Caco-2 (cell line): Measurements from ENCODE around the gene EIF1AD. TPM values are rescaled to one million over a fixed set of nuclear protein-coding genes. Genes with fewer than 3 reads are reported as not detected.
A peak's percentile ranks its signal among the peaks of the same experiment; 100 is the strongest.
"Not testable (repeated sequence)": the region's sequence is repeated elsewhere in the genome, so short reads cannot be mapped to it uniquely, and the experiment has no call there.

Experiments
- BruUV-seq: library from RNA; stranded (reverse); fragments of 400-500 nt; replicated peaks from 2 replicates; lab custom pipeline; 2021; lab: Mats Ljungman, UMichigan
- CTCF ChIA-PET: fragments of 300-600 bp; sonication (Branson Sonifier 250); formaldehyde crosslinking; loops from one replicate; lab custom pipeline; 2022; ENCODE audit warnings: antibody characterized with exemption; lab: Charles Lee
- POLR2A ChIA-PET: fragments of 300-600 bp; sonication (Branson Sonifier 250); formaldehyde crosslinking; loops from one replicate; lab custom pipeline; 2022; ENCODE audit warnings: antibody characterized with exemption; lab: Charles Lee
- DNase-seq, 2 experiments: peaks; one replicate each; pipeline versions ENCODE4 v3.0.0 to v3.0.0-alpha.2; 2020 to 2022
- H3K27me3 ChIP-seq: replicated peaks from 2 replicates; pipeline ENCODE4 v1.6.0; 2011; ENCODE audit warnings: low read length; ENCODE audit not compliant: control insufficient read depth, insufficient read depth
- H3K36me3 ChIP-seq: 2 replicates; pipeline ENCODE4 v1.5.1; 2011; ENCODE audit warnings: low read length; ENCODE audit not compliant: control insufficient read depth, insufficient read depth
- H3K4me1 ChIP-seq: fragments of 250-450 bp; sonication (Bioruptor Pico); 2 replicates; pipeline ENCODE4 v1.5.1; 2020; ENCODE audit warnings: mild to moderate bottlenecking
- H3K4me3 ChIP-seq: 2 replicates; pipeline ENCODE4 v1.5.1; 2011; ENCODE audit warnings: low read depth, mild to moderate bottlenecking, control low read depth, low read length
- H3K9me3 ChIP-seq: fragments of 250-450 bp; sonication (Bioruptor Pico); 2 replicates; pipeline ENCODE4 v1.5.1; 2020; ENCODE audit warnings: mild to moderate bottlenecking, moderate library complexity
- H3K27ac Mint-ChIP-seq: one replicate; pipeline ENCODE4 v1.8.0; 2022; ENCODE audit warnings: mixed read lengths; ENCODE audit not compliant: unreplicated experiment
- H3K27me3 Mint-ChIP-seq: one replicate; pipeline ENCODE4 v1.8.0; 2022; ENCODE audit warnings: mixed read lengths; ENCODE audit not compliant: insufficient read depth, unreplicated experiment
- H3K36me3 Mint-ChIP-seq: one replicate; pipeline ENCODE4 v1.8.0; 2022; ENCODE audit warnings: mild to moderate bottlenecking, mixed read lengths; ENCODE audit not compliant: insufficient read depth, unreplicated experiment
- H3K4me1 Mint-ChIP-seq: one replicate; pipeline ENCODE4 v1.8.0; 2022; ENCODE audit warnings: low read depth, mixed read lengths; ENCODE audit not compliant: unreplicated experiment
- H3K4me3 Mint-ChIP-seq: one replicate; pipeline ENCODE4 v1.8.0; 2022; ENCODE audit warnings: mild to moderate bottlenecking, moderate library complexity, mixed read lengths; ENCODE audit not compliant: unreplicated experiment
- H3K9me3 Mint-ChIP-seq: one replicate; pipeline ENCODE4 v1.8.0; 2022; ENCODE audit warnings: mixed read lengths; ENCODE audit not compliant: unreplicated experiment
- intact Hi-C: fragments of 100-400 bp; cut with micrococcal nuclease; formaldehyde crosslinking; loops from one replicate; pipeline ENCODE4 v1.10.0; 2022; ENCODE audit not compliant: unreplicated experiment
- total RNA-seq: library from RNA; stranded (reverse); gene quantifications from 2 replicates; pipeline ENCODE4 v1.2.3, GENCODE V29; 2022
- TF ChIP-seq, protein P1 (sequence below), 2 experiments: fragments of 200-600 bp in 1 of 2; IDR thresholded peaks; 1 replicate in 1 of 2; 2 replicates in 1 of 2; pipeline versions ENCODE4 v1.5.1 to v1.8.0; 2011 to 2022; ENCODE audit warnings: antibody characterized with exemption in 1 of 2, control low read depth in 1 of 2, inconsistent platforms in 1 of 2, low read depth in 1 of 2, low read length in 1 of 2, mild to moderate bottlenecking in 1 of 2, moderate library complexity in 1 of 2; ENCODE audit not compliant: insufficient read depth in 1 of 2, severe bottlenecking in 1 of 2, unreplicated experiment in 1 of 2

The EIF1AD gene
- total RNA-seq, 1 experiment from 2014 or later: 55.3 TPM

DNA sequence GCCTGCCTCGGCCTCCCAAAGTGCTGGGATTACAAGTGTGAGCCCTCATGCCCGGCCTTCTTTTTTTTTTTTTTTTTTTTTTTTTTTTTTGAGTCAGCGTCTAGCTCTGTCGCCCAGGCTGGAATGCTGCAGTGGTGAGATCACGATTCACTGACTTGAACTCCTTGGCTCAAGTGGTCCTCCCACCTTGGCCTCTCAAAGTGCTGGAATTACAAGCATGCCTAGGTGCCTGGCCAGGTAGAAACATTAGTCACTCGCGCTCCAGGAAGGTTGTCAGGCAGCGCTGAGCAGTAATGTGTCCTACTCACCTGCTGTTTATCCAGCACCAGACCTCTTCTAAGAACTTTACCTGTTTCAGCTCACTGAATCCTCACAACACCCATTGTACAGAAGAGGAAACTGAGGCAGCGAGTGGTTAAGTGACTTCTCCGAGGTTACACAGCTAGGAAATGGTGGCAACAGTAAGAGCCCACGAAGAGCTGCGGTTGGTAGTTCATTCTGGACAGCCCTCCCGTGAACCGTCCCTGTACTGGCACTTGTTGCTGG, 9.4 kb upstream of the EIF1AD start:
- no peaks in the 10 kb centered on the region for H3K9me3 Mint-ChIP-seq
- Histone ChIP-seq H3K4me3 (no peak overlapping the region), H3K36me3 (no peaks in the 10 kb centered on the region), H3K27me3 (no peaks in the 10 kb centered on the region), H3K9me3 (no peaks in the 10 kb centered on the region), H3K4me1 (peaks cover 21% of the 10 kb centered on the region)
- no peaks in the 10 kb centered on the region for H3K27me3 Mint-ChIP-seq
- peaks cover 7% of the 10 kb centered on the region for H3K4me1 Mint-ChIP-seq
- H3K27ac Mint-ChIP-seq: no peak overlapping the region
- H3K36me3 Mint-ChIP-seq: peaks cover 9% of the 10 kb centered on the region
- TF ChIP-seq, protein P1, sequence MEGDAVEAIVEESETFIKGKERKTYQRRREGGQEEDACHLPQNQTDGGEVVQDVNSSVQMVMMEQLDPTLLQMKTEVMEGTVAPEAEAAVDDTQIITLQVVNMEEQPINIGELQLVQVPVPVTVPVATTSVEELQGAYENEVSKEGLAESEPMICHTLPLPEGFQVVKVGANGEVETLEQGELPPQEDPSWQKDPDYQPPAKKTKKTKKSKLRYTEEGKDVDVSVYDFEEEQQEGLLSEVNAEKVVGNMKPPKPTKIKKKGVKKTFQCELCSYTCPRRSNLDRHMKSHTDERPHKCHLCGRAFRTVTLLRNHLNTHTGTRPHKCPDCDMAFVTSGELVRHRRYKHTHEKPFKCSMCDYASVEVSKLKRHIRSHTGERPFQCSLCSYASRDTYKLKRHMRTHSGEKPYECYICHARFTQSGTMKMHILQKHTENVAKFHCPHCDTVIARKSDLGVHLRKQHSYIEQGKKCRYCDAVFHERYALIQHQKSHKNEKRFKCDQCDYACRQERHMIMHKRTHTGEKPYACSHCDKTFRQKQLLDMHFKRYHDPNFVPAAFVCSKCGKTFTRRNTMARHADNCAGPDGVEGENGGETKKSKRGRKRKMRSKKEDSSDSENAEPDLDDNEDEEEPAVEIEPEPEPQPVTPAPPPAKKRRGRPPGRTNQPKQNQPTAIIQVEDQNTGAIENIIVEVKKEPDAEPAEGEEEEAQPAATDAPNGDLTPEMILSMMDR (IDR thresholded peaks at IDR 0.05; ENCODE audit: insufficient read depth in 1 of 2, low read depth in 1 of 2, low read length in 1 of 2, severe bottlenecking in 1 of 2, unreplicated experiment in 1 of 2): no peak
- ChIA-PET CTCF (interaction anchor here (0.6 kb wide), 3 partner anchors 8 to 123 kb away, joined by 5 to 8 read pairs (median 6); partner anchors contain the start of gene FIBP), POLR2A (interaction anchor here (2.0 kb wide), 1 partner anchor 9 kb away, joined by 8 read pairs; the partner anchor contains the start of genes BANF1 and EIF1AD)
- no TSS peak for BruUV-seq
- intact Hi-C loops: no loop called here
- no peak overlapping the region for H3K4me3 Mint-ChIP-seq
- peak; percentile 64 to 85 for DNase-seq

DNA sequence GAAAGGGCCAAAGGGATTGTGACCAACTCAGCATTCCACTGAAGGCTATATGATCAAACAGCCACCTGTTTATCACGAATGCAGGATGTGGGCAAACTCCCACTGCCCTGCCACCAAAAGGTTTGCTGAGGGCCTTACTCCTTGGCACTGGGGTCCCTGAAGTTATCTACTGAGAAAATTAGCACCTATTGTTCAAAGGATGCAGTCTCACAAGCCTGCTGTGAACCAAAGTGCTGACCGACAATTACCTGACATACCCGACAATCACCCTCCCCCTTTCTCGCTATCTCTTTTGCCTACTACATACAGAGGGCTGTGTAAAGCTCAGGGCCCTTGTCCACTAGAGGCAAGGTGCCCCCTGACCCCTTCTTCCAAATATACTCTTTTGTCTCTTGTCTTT, 8.1 kb upstream of the EIF1AD start:
- peaks cover 21% of the 10 kb centered on the region for H3K4me1 ChIP-seq
- DNase-seq, H3K27me3 Mint-ChIP-seq, H3K4me3 ChIP-seq, H3K36me3 ChIP-seq, intact Hi-C loops, H3K4me3 Mint-ChIP-seq, BruUV-seq, H3K27me3 ChIP-seq, H3K9me3 Mint-ChIP-seq, H3K9me3 ChIP-seq, H3K4me1 Mint-ChIP-seq, POLR2A ChIA-PET: not testable (repeated sequence)
- Mint-ChIP-seq H3K36me3 (peaks cover 20% of the 10 kb centered on the region), H3K27ac (peak overlapping the region; percentile 76)
- CTCF ChIA-PET: interaction anchor here (0.6 to 0.8 kb wide), 2 partner anchors 12 to 89 kb away, joined by 3 to 4 read pairs; no protein-coding TSS in a partner anchor

DNA sequence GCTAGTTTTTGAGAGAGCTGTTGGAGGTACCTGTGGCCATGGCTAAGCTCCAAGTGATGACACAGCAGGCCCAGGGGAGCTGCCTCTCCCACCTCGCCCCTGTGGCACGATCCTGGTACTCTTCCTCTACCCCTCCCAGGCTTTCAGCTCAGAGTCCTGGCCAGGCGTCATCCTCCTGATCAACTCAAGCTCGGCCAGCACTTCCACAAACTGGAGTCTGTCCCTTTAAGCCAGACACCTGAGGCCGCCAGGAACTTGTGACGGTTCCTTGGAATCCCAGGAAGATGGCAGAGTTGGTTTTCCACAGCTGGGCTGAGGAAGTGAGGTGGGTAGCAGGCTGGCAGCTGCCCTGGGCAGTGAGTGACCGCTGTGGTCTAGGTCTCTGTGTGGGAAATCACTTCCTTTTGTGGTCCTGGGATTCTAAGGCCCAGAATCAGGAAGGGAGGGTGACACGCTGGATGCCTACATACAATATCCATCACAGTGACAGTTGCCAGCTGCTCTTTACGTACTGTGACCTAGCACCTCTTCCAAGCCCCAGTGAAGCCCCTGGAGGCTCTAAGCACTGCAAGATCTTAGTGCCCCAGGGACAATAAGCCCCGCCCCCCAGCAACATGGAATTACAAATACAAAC, 6.6 kb upstream of the EIF1AD start:
- POLR2A ChIA-PET: interaction anchor here (0.9 kb wide), 1 partner anchor 43 kb away, joined by 4 read pairs; the partner anchor contains the start of gene SF3B2
- Histone ChIP-seq H3K27me3 (no peaks in the 10 kb centered on the region), H3K4me1 (peaks cover 19% of the 10 kb centered on the region), H3K36me3 (no peaks in the 10 kb centered on the region), H3K9me3 (no peaks in the 10 kb centered on the region), H3K4me3 (no peak overlapping the region)
- no peak for DNase-seq
- Mint-ChIP-seq H3K27ac (no peak overlapping the region), H3K27me3 (no peaks in the 10 kb centered on the region), H3K36me3 (peaks cover 33% of the 10 kb centered on the region), H3K9me3 (no peaks in the 10 kb centered on the region), H3K4me3 (no peak overlapping the region), H3K4me1 (peaks cover 7% of the 10 kb centered on the region)
- CTCF ChIA-PET: interaction anchor here (1.0 kb wide), 1 partner anchor 60 kb away, joined by 3 read pairs; no protein-coding TSS in a partner anchor
- TF ChIP-seq, protein P1 (IDR thresholded peaks at IDR 0.05; ENCODE audit: insufficient read depth in 1 of 2, low read depth in 1 of 2, low read length in 1 of 2, severe bottlenecking in 1 of 2, unreplicated experiment in 1 of 2): no peak
- intact Hi-C loops: no loop called here
- no TSS peak for BruUV-seq
